ENCODE measurements around the gene CYLD. TPM values are rescaled to one million over a fixed set of nuclear protein-coding genes. Genes with fewer than 3 reads are reported as not detected.

Gene CYLD
- total and polyA plus RNA-seq, 10 of the 15 experiments (the other 5 are each of a cell fraction or from before 2014, with no cell fraction given): 19.2 to 106 (median 46.1) TPM

- Histone ChIP-seq H3K27ac (ENCODE audit: control insufficient read depth, insufficient read depth) (no peak overlapping the region; the same call in 1 of the 2 replicates), H4K20me1 (ENCODE audit: control insufficient read depth, insufficient read depth) (no peaks in the 10 kb centered on the region), H3K9ac (ENCODE audit: control insufficient read depth, insufficient read depth, low read length) (no peak overlapping the region), H3K4me1 (ENCODE audit: control insufficient read depth, insufficient read depth, low read length) (peaks cover 30% of the 10 kb centered on the region), H3K4me3 (no peak overlapping the region), H2AFZ (ENCODE audit: control insufficient read depth, low read depth, low read length) (no peak overlapping the region), H3K79me2 (ENCODE audit: control insufficient read depth, insufficient read depth, low read length) (peaks cover 3% of the 10 kb centered on the region), H3K36me3 (ENCODE audit: control insufficient read depth in 2 of 2, insufficient read depth in 2 of 2, low read length in 1 of 2) (no peaks in the 10 kb centered on the region), H3K4me2 (ENCODE audit: control insufficient read depth, insufficient read depth) (no peak overlapping the region), H3K9me3 (replicated peaks; ENCODE audit: control insufficient read depth, insufficient read depth, low read length) (no peaks in the 10 kb centered on the region), H3K27me3 (replicated peaks in 1 of 2; ENCODE audit: control insufficient read depth in 2 of 2, insufficient read depth in 2 of 2, low read length in 1 of 2) (no peaks in the 10 kb centered on the region)
- ChIA-PET SMC1A (ENCODE audit: uncharacterized antibody, unreplicated experiment) (interaction anchor here (1.0 to 3.0 kb wide), 8 partner anchors 9 to 70 kb away, joined by 3 to 28 read pairs (median 4); partner anchors contain the start of gene SNX20), POLR2A (interaction anchor here (1.1 to 4.0 kb wide), 5 partner anchors 9 to 59 kb away, joined by 3 to 37 read pairs (median 4); no protein-coding TSS in a partner anchor), RAD21 (ENCODE audit: unreplicated experiment) (interaction anchor here (0.6 to 4.5 kb wide), 8 partner anchors 8 to 255 kb away, joined by 3 to 58 read pairs (median 6); partner anchors contain the start of gene SNX20), CTCF (interaction anchor here (0.9 to 3.9 kb wide), 5 partner anchors 9 to 71 kb away, joined by 3 to 38 read pairs (median 5); no protein-coding TSS in a partner anchor)
- DNase-seq (ENCODE audit: low read depth, low spot score): no peak
- no peak for FAIRE-seq
- no peak for ATAC-seq
- 88% methylated on average over 1 of the region's 1 CpG for WGBS (ENCODE audit: insufficient coverage, insufficient replicate concordance, low lambda C conversion rate, missing lambda C conversion rate)
- no TSS peak for BruUV-seq (replicated peaks)
- in situ Hi-C loops (cut with MboI) (no loop called here), intact Hi-C loops (cut with micrococcal nuclease; ENCODE audit: unreplicated experiment) (no loop called here)
- no peak for TF ChIP-seq EED (IDR thresholded peaks at IDR 0.05; ENCODE audit: low read depth)
- peak; percentile 63 for TF ChIP-seq DPF2 (IDR thresholded peaks at IDR 0.05)
- TF ChIP-seq MEF2B (IDR thresholded peaks at IDR 0.05; ENCODE audit: partially characterized antibody, poor library complexity, severe bottlenecking): no peak
- no peak for TF ChIP-seq HDGF (IDR thresholded peaks at IDR 0.05)
These were observed 4.4 kb upstream of the CYLD start for GRCh38 chr16:50737420-50737959.

- 100% methylated on average over 1 of the region's 1 CpG for WGBS (ENCODE audit: insufficient coverage, insufficient replicate concordance, low lambda C conversion rate, missing lambda C conversion rate)
- SMC1A ChIA-PET (ENCODE audit: uncharacterized antibody, unreplicated experiment): interaction anchor here (0.8 to 1.4 kb wide), 2 partner anchors 52 to 58 kb away, joined by 3 to 4 read pairs; partner anchors contain the start of gene SNX20
- intact Hi-C loops (cut with micrococcal nuclease; ENCODE audit: unreplicated experiment) (no loop called here), in situ Hi-C loops (cut with MboI) (no loop called here)
- no peak overlapping the region for H3K4me2 ChIP-seq (ENCODE audit: control insufficient read depth, insufficient read depth)
- H3K27me3 ChIP-seq (replicated peaks in 1 of 2; ENCODE audit: control insufficient read depth in 2 of 2, insufficient read depth in 2 of 2, low read length in 1 of 2): no peaks in the 10 kb centered on the region
- H3K4me1 ChIP-seq (ENCODE audit: control insufficient read depth, insufficient read depth, low read length): peaks cover 32% of the 10 kb centered on the region
- POLR2A ChIA-PET: interaction anchor here (1.2 to 4.0 kb wide), 3 partner anchors 8 to 41 kb away, joined by 4 to 37 read pairs (median 4); no protein-coding TSS in a partner anchor
- H3K27ac ChIP-seq (ENCODE audit: control insufficient read depth, insufficient read depth): no peak overlapping the region
- H3K79me2 ChIP-seq (ENCODE audit: control insufficient read depth, insufficient read depth, low read length): peaks cover 18% of the 10 kb centered on the region
- DNase-seq (ENCODE audit: low read depth, low spot score) (no peak), FAIRE-seq (no peak), ATAC-seq (no peak)
- no TSS peak for BruUV-seq (replicated peaks)
- H3K36me3 ChIP-seq (ENCODE audit: control insufficient read depth in 2 of 2, insufficient read depth in 2 of 2, low read length in 1 of 2): no peaks in the 10 kb centered on the region
- CTCF ChIA-PET: interaction anchor here (1.6 to 3.1 kb wide), 3 partner anchors 41 to 72 kb away, joined by 5 to 22 read pairs (median 9); no protein-coding TSS in a partner anchor
- no peak overlapping the region for H3K4me3 ChIP-seq
- no peak overlapping the region for H3K9ac ChIP-seq (ENCODE audit: control insufficient read depth, insufficient read depth, low read length)
- H4K20me1 ChIP-seq (ENCODE audit: control insufficient read depth, insufficient read depth): no peaks in the 10 kb centered on the region
- no peaks in the 10 kb centered on the region for H3K9me3 ChIP-seq (replicated peaks; ENCODE audit: control insufficient read depth, insufficient read depth, low read length)
- RAD21 ChIA-PET (ENCODE audit: unreplicated experiment): no interaction called here
- H2AFZ ChIP-seq (ENCODE audit: control insufficient read depth, low read depth, low read length): no peak overlapping the region
- TF ChIP-seq EGR1 (IDR thresholded peaks at IDR 0.05; ENCODE audit: borderline replicate concordance in 1 of 2, low read depth in 2 of 2, low read length in 2 of 2): no peak
- TF ChIP-seq POLR2AphosphoS5 (IDR thresholded peaks at IDR 0.05; ENCODE audit: low read length): no peak
- no peak for TF ChIP-seq TCF7 (IDR thresholded peaks at IDR 0.05; ENCODE audit: borderline replicate concordance)
- TF ChIP-seq WRNIP1 (IDR thresholded peaks at IDR 0.05; ENCODE audit: borderline replicate concordance, low read depth, low read length): no peak
- no peak for TF ChIP-seq PKNOX1 (IDR thresholded peaks at IDR 0.05)
- TF ChIP-seq ATF7 (IDR thresholded peaks at IDR 0.05; ENCODE audit: low read depth): no peak
- no peak for TF ChIP-seq IRF3 (IDR thresholded peaks at IDR 0.05)
- no peak for TF ChIP-seq ZZZ3 (IDR thresholded peaks at IDR 0.05; ENCODE audit: control insufficient read depth, insufficient read length, low read depth)
- TF ChIP-seq NR2C1 (IDR thresholded peaks at IDR 0.05): no peak
- TF ChIP-seq ZSCAN29 (IDR thresholded peaks at IDR 0.05): no peak
- TF ChIP-seq BCL11A (IDR thresholded peaks at IDR 0.05; ENCODE audit: low read depth, low read length): no peak
- TF ChIP-seq DPF2 (IDR thresholded peaks at IDR 0.05): no peak
- no peak for TF ChIP-seq TBL1XR1 (IDR thresholded peaks at IDR 0.05; ENCODE audit: low read depth, low read length)
- TF ChIP-seq SREBF1 (IDR thresholded peaks at IDR 0.05; ENCODE audit: low read length): no peak
- no peak for TF ChIP-seq PAX8 (IDR thresholded peaks at IDR 0.05)
These were observed 2.9 kb upstream of the CYLD start for GRCh38 chr16:50739031-50739430.
